Choroid plexus epithelial cell (primary cell): ENCODE data around the gene MRPS31.
"Not testable (repeated sequence)": the region's sequence is repeated elsewhere in the genome, so short reads cannot be mapped to it uniquely, and the experiment has no call there.

Experiments
- DNase-seq: peaks from one replicate; pipeline ENCODE4 v3.0.0-alpha.2; 2010; ENCODE audit warnings: low read depth
- H3K4me3 ChIP-seq: 2 replicates; pipeline ENCODE4 v1.5.1; 2011; ENCODE audit warnings: low read depth, mild to moderate bottlenecking, control low read depth, low read length, moderate library complexity
- CTCF ChIP-seq: conservative IDR thresholded peaks from 2 replicates; pipeline ENCODE4 v1.5.1; 2011; ENCODE audit warnings: low read depth, mild to moderate bottlenecking, control low read depth, inconsistent platforms, low read length, moderate library complexity

Gene MRPS31

GRCh38 chr13:40789275-40790153 is 18.5 kb upstream of the MRPS31 start, which contains the start of gene SLC25A15:
Gene SLC25A15 (plus strand): TSS chr13:40789611. CDS start chr13:40793227, 3,616 bp downstream.
- DNase-seq = peak; percentile 68
- no peak for TF ChIP-seq CTCF
- peak within 1 kb of the TSS; percentile 70 for H3K4me3 ChIP-seq

- DNase-seq = not testable (repeated sequence)
- peak overlapping the region; percentile 70 for H3K4me3 ChIP-seq
These were observed 17.7 kb upstream of the MRPS31 start for GRCh38 chr13:40788540-40789274.

- H3K4me3 ChIP-seq = no peak overlapping the region
- peak; percentile 61 for DNase-seq
- TF ChIP-seq CTCF = no peak
These were observed 16.1 kb upstream of the MRPS31 start for GRCh38 chr13:40787062-40787461.

- H3K4me3 ChIP-seq = no peak overlapping the region
- no peak for TF ChIP-seq CTCF
- DNase-seq = peak; percentile 57
These were observed 15.6 kb upstream of the MRPS31 start for GRCh38 chr13:40786568-40786996.

GRCh38 chr13:40784540-40784939 is 13.6 kb upstream of the MRPS31 start:
- TF ChIP-seq CTCF = no peak
- no peak overlapping the region for H3K4me3 ChIP-seq
- no peak for DNase-seq

- DNase-seq, H3K4me3 ChIP-seq: not testable (repeated sequence)
These were observed 12.0 kb upstream of the MRPS31 start for GRCh38 chr13:40782971-40783370.

GRCh38 chr13:40781717-40782116 is 10.7 kb upstream of the MRPS31 start:
- no peak overlapping the region for H3K4me3 ChIP-seq
- TF ChIP-seq CTCF = no peak
- no peak for DNase-seq
